K562 (cell line): ENCODE results near the gene RPS27. TPM values are rescaled to one million over a fixed set of nuclear protein-coding genes. Genes with fewer than 3 reads are reported as not detected.

Source experiments
- E4F1 ChIP-seq: fragments of 250-450 bp; sonication (Bioruptor Pico); IDR thresholded peaks from 2 replicates; pipeline ENCODE4 v1.5.0; 2021; ENCODE audit warnings: mild to moderate bottlenecking, borderline replicate concordance
- FOXP4 ChIP-seq: sonication (generic); formaldehyde crosslinking; IDR thresholded peaks from 2 replicates; pipeline ENCODE4 v1.8.0; 2022; ENCODE audit warnings: mild to moderate bottlenecking, missing genetic modification reagents, borderline replicate concordance
- HMG20B ChIP-seq: fragments of 250-450 bp; sonication (Bioruptor Pico); IDR thresholded peaks from 2 replicates; pipeline ENCODE4 v1.5.0; 2021; ENCODE audit warnings: mild to moderate bottlenecking
- PBX2 ChIP-seq, 2 experiments: IDR thresholded peaks in 1 of 2; conservative IDR thresholded peaks in 1 of 2; 2 replicates each; pipeline ENCODE4 v1.6.1; 2016; ENCODE audit warnings: low read depth in 2 of 2, mild to moderate bottlenecking in 1 of 2, missing compliant biosample characterization in 1 of 2, missing genetic modification characterization in 1 of 2, moderate library complexity in 1 of 2
- POLR3G ChIP-seq: IDR thresholded peaks from 2 replicates; pipeline ENCODE4 v1.6.1; 2011; ENCODE audit not compliant: insufficient read length, insufficient replicate concordance; ENCODE audit errors: extremely low read depth
- PRPF4 ChIP-seq: fragments of 200-400 bp; formaldehyde crosslinking; IDR thresholded peaks from one replicate; pipeline ENCODE4 v1.6.1; 2017; ENCODE audit warnings: low read length, low read depth, mild to moderate bottlenecking; ENCODE audit not compliant: insufficient read depth, poor library complexity, severe bottlenecking
- RBM14 ChIP-seq: fragments of 200-400 bp; formaldehyde crosslinking; IDR thresholded peaks from 2 replicates; pipeline ENCODE4 v1.6.1; 2018; ENCODE audit warnings: low read depth, mild to moderate bottlenecking, low read length, moderate library complexity, borderline replicate concordance; ENCODE audit not compliant: insufficient read depth
- RFX5 ChIP-seq: IDR thresholded peaks from 2 replicates; pipeline ENCODE4 v1.6.1; 2011; ENCODE audit warnings: low read depth, mild to moderate bottlenecking, improper control_type of control experiment, low read length
- SAFB ChIP-seq: fragments of 200-400 bp; formaldehyde crosslinking; IDR thresholded peaks from 2 replicates; pipeline ENCODE4 v1.6.1; 2017; ENCODE audit warnings: low read depth, low read length, borderline replicate concordance
- SIN3A ChIP-seq, 2 experiments: fragments of 150-350 bp in 1 of 2; IDR thresholded peaks; 2 replicates each; pipeline ENCODE4 v1.6.1; 2011 to 2016; ENCODE audit warnings: borderline replicate concordance in 2 of 2, low read depth in 2 of 2, low read length in 2 of 2, mild to moderate bottlenecking in 2 of 2, moderate library complexity in 2 of 2; ENCODE audit not compliant: control insufficient read depth in 1 of 2
- SIRT6 ChIP-seq: IDR thresholded peaks from one replicate; pipeline ENCODE4 v1.6.1; 2012; ENCODE audit warnings: low read depth, mild to moderate bottlenecking, control low read depth, inconsistent platforms, low read length, moderate library complexity
- SMARCE1 ChIP-seq: fragments of 450-650 bp; IDR thresholded peaks from 2 replicates; pipeline ENCODE4 v1.7.1; 2016; ENCODE audit warnings: mild to moderate bottlenecking
- SRSF1 ChIP-seq: fragments of 200-400 bp; formaldehyde crosslinking; IDR thresholded peaks from 2 replicates; pipeline ENCODE4 v1.6.1; 2017; ENCODE audit warnings: mild to moderate bottlenecking, low read depth, low read length, moderate library complexity
- TCF7L2 ChIP-seq: fragments of 150-350 bp; IDR thresholded peaks from 2 replicates; pipeline ENCODE4 v1.6.1; 2016; ENCODE audit warnings: low read depth, mild to moderate bottlenecking, low read length, moderate library complexity
- TEAD4 ChIP-seq, 2 experiments: sonication (generic) in 1 of 2; formaldehyde crosslinking in 1 of 2; IDR thresholded peaks; 2 replicates each; pipeline versions ENCODE4 v1.6.1 to v1.8.0; 2012 to 2022; ENCODE audit warnings: borderline replicate concordance in 1 of 2, inconsistent platforms in 1 of 2, low read length in 1 of 2, mild to moderate bottlenecking in 1 of 2, missing genetic modification reagents in 1 of 2
- THAP7 ChIP-seq: fragments of 250-450 bp; sonication (Bioruptor Pico); IDR thresholded peaks from 2 replicates; pipeline ENCODE4 v1.5.0; 2021
- XRCC3 ChIP-seq: fragments of 450-650 bp; IDR thresholded peaks from 2 replicates; pipeline ENCODE4 v1.6.1; 2017; ENCODE audit warnings: mild to moderate bottlenecking, moderate library complexity
- ZNF41 ChIP-seq: fragments of 250-450 bp; sonication (Bioruptor Pico); conservative IDR thresholded peaks from 2 replicates; pipeline ENCODE4 v1.4.0; 2020; ENCODE audit warnings: mild to moderate bottlenecking
- polyA plus RNA-seq, 8 experiments: library from polyadenylated mRNA; depleted of rRNA in 4 of 8; stranded (reverse) in 5 of 8; unstranded in 3 of 8; fragments of >200 nt; fragmentation: Nextera tagmentation in 2 of 8; fragmentation: Illumina TruSeq in 1 of 8; extraction: Ambion mirVana in 2 of 8; extraction: Trizol in 1 of 8; gene quantifications; 2 replicates each; pipeline versions ENCODE4 v1.2.1 to v1.2.3, GENCODE V29; 2011 to 2014; ENCODE audit warnings: inconsistent platforms in 1 of 8, missing spikeins in 1 of 8
- total RNA-seq, 7 experiments: library from RNA; depleted of rRNA in 6 of 7; stranded (reverse); fragments of >200 nt in 6 of 7; fragmentation: Illumina TruSeq in 2 of 7; extraction: Trizol in 2 of 7; gene quantifications; 2 replicates each; pipeline versions ENCODE4 v1.2.1 to v1.2.3, GENCODE V29; 2011 to 2021; ENCODE audit warnings: low replicate concordance in 1 of 7

Gene RPS27
- total and polyA plus RNA-seq, 9 of the 15 experiments (the other 6 are each of a cell fraction or from before 2014, with no cell fraction given): 2,091 to 9,377 (median 6,706) TPM

- TF ChIP-seq SRSF1 (no peak), POLR3G (no peak), RBM14 (no peak), SIN3A (IDR thresholded peaks at IDR 0.05; ENCODE audit: borderline replicate concordance in 2 of 2, control insufficient read depth in 1 of 2, low read depth in 2 of 2, low read length in 2 of 2) (peak in 1 of 2 experiments; percentile 58; a peak in 1 of 4 replicates), TCF7L2 (no peak), SAFB (no peak), E4F1 (CRISPR knock-in tag) (no peak), PBX2 (CRISPR knock-in tag; IDR thresholded peaks at IDR 0.05; ENCODE audit: low read depth) (no peak), PBX2 (tag; conservative IDR thresholded peaks at IDR 0.05; ENCODE audit: low read depth) (no peak), PRPF4 (no peak), RFX5 (no peak), XRCC3 (no peak), SIRT6 (no peak), ZNF41 (CRISPR knock-in tag) (no peak), SMARCE1 (no peak), TEAD4 (IDR thresholded peaks at IDR 0.05; ENCODE audit: low read length) (0 out of 2 replicates have a peak, but pooled peaks have one; percentile 14), TEAD4 (CRISPR knock-in tag; IDR thresholded peaks at IDR 0.05; ENCODE audit: borderline replicate concordance) (no peak), FOXP4 (CRISPR knock-in tag) (no peak; the same call in 1 of the 2 replicates), THAP7 (CRISPR knock-in tag) (no peak), HMG20B (CRISPR knock-in tag) (no peak)
These were observed 43.8 kb upstream of the RPS27 start, which contains the start of gene DENND4B (continued) for GRCh38 chr1:153946622-153947241.
